ENCODE data around the gene CDC42BPA. TPM values are rescaled to one million over a fixed set of nuclear protein-coding genes. Genes with fewer than 3 reads are reported as not detected.

CDC42BPA gene
- total and polyA plus RNA-seq, 9 of the 15 experiments (the other 6 are each of a cell fraction or from before 2014, with no cell fraction given) = 8.0 to 77.5 (median 52.1) TPM

DNA sequence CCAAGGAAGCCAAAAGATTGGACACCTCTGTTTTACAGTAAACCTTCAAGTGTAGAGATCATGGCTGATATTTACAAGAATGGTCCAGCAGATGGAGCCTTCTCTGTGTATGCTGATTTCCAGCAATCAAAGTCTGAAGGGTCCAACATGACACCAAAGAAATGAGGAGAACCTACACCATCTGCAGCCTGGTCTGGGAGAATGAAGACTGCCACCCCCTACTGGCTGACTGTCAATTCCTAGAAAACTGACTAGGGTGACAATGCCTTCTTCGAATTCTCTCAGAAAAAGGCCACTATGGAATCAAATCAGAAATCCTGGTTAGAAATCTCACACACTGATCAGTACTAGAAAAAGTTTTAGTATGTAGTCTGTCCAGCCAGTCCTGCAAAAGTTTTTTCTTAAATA is 83.3 kb downstream of the CDC42BPA start (continued):
- TF ChIP-seq ZNF232 (CRISPR knock-in tag; IDR thresholded peaks at IDR 0.05) (no peak), PCBP1 (IDR thresholded peaks at IDR 0.05; ENCODE audit: low read depth, low read length, poor library complexity, severe bottlenecking) (no peak), ZNF695 (CRISPR knock-in tag; IDR thresholded peaks at IDR 0.05) (no peak), DMBX1 (CRISPR knock-in tag; IDR thresholded peaks at IDR 0.05; ENCODE audit: borderline replicate concordance) (0 out of 2 replicates have a peak, but pooled peaks have one; percentile 25), TEAD4 (IDR thresholded peaks at IDR 0.05; ENCODE audit: low read length) (peak; percentile 56), TEAD4 (CRISPR knock-in tag; IDR thresholded peaks at IDR 0.05; ENCODE audit: borderline replicate concordance) (no peak), PYGO2 (tag; IDR thresholded peaks at IDR 0.05) (no peak), ZFP30 (CRISPR knock-in tag; IDR thresholded peaks at IDR 0.05; ENCODE audit: borderline replicate concordance) (no peak), RBM17 (IDR thresholded peaks at IDR 0.05; ENCODE audit: borderline replicate concordance, low read depth, low read length) (no peak), FOXP1 (CRISPR knock-in tag; IDR thresholded peaks at IDR 0.05) (no peak), ADNP (tag; IDR thresholded peaks at IDR 0.05) (no peak), STAT5A (IDR thresholded peaks at IDR 0.05; ENCODE audit: borderline replicate concordance, low read length) (peak; percentile 82), NCOR1 (IDR thresholded peaks at IDR 0.05) (peak; percentile 62), TAL1 (IDR thresholded peaks at IDR 0.05) (peak; percentile 13; the same call in 1 of the 2 replicates), TOE1 (IDR thresholded peaks at IDR 0.05; ENCODE audit: borderline replicate concordance) (peak; percentile 57; the same call in 1 of the 2 replicates), TOE1 (CRISPR knock-in tag; IDR thresholded peaks at IDR 0.05; ENCODE audit: borderline replicate concordance, low read depth) (no peak), ZNF589 (CRISPR knock-in tag; IDR thresholded peaks at IDR 0.05; ENCODE audit: low read depth) (peak; percentile 64; the same call in 1 of the 2 replicates), EHMT2 (IDR thresholded peaks at IDR 0.05) (peak; percentile 84), CBFA2T3 (IDR thresholded peaks at IDR 0.05) (peak; percentile 54), PML (IDR thresholded peaks at IDR 0.05; ENCODE audit: low read length) (no peak)
- TF ChIP-seq, protein P1, sequence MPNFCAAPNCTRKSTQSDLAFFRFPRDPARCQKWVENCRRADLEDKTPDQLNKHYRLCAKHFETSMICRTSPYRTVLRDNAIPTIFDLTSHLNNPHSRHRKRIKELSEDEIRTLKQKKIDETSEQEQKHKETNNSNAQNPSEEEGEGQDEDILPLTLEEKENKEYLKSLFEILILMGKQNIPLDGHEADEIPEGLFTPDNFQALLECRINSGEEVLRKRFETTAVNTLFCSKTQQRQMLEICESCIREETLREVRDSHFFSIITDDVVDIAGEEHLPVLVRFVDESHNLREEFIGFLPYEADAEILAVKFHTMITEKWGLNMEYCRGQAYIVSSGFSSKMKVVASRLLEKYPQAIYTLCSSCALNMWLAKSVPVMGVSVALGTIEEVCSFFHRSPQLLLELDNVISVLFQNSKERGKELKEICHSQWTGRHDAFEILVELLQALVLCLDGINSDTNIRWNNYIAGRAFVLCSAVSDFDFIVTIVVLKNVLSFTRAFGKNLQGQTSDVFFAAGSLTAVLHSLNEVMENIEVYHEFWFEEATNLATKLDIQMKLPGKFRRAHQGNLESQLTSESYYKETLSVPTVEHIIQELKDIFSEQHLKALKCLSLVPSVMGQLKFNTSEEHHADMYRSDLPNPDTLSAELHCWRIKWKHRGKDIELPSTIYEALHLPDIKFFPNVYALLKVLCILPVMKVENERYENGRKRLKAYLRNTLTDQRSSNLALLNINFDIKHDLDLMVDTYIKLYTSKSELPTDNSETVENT (CRISPR knock-in tag; IDR thresholded peaks at IDR 0.05) = no peak
- TF ChIP-seq, protein P2, sequence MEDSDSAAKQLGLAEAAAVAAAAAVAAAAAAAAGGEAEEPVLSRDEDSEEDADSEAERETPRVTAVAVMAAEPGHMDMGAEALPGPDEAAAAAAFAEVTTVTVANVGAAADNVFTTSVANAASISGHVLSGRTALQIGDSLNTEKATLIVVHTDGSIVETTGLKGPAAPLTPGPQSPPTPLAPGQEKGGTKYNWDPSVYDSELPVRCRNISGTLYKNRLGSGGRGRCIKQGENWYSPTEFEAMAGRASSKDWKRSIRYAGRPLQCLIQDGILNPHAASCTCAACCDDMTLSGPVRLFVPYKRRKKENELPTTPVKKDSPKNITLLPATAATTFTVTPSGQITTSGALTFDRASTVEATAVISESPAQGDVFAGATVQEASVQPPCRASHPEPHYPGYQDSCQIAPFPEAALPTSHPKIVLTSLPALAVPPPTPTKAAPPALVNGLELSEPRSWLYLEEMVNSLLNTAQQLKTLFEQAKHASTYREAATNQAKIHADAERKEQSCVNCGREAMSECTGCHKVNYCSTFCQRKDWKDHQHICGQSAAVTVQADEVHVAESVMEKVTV (CRISPR knock-in tag; IDR thresholded peaks at IDR 0.05) = 0 out of 2 replicates have a peak, but pooled peaks have one; percentile 53
- TF ChIP-seq, protein P3, sequence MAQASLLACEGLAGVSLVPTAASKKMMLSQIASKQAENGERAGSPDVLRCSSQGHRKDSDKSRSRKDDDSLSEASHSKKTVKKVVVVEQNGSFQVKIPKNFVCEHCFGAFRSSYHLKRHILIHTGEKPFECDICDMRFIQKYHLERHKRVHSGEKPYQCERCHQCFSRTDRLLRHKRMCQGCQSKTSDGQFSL (CRISPR knock-in tag; IDR thresholded peaks at IDR 0.05) = no peak
- TF ChIP-seq, protein P3 (tag; IDR thresholded peaks at IDR 0.05) = no peak
- TF ChIP-seq, protein P4, sequence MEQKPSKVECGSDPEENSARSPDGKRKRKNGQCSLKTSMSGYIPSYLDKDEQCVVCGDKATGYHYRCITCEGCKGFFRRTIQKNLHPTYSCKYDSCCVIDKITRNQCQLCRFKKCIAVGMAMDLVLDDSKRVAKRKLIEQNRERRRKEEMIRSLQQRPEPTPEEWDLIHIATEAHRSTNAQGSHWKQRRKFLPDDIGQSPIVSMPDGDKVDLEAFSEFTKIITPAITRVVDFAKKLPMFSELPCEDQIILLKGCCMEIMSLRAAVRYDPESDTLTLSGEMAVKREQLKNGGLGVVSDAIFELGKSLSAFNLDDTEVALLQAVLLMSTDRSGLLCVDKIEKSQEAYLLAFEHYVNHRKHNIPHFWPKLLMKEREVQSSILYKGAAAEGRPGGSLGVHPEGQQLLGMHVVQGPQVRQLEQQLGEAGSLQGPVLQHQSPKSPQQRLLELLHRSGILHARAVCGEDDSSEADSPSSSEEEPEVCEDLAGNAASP (IDR thresholded peaks at IDR 0.05) = no peak
